ENCODE data around the gene TRMT2A.
A peak's percentile ranks its signal among the peaks of the same experiment; 100 is the strongest.

The TRMT2A gene

DNA sequence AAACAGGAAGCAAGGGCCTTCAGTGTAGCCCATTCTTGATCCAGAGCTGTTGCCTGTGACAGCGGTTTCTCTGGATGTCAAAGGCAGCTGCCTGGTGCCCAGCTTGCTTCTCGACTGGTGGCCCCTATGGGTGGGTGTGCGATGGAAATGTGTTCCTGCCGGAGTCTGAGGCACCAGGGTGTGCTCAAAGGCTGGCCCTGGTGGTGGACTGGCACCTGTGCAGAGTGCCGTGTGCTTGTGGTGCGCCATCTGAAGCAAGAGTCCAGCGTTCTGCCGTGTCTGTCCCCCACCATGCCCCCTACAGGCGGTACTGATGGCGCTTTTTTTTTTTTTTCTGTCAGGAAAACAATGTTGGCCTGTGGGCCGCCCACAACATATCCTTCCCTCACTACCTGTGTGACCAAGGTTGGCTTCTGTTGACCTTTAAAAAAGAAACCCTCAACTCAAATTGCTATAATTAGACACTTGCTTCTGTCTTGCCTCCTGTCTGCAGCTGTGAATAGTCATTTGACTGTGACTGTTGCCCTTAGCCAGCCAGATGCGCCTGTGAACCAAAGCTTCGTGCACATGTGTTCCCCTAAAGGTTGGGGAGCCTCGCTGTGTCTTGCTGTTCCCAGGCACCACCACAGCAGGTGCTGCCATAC is 5.9 kb downstream of the TRMT2A start (continued):
- TF ChIP-seq ZNF426 (tag by site-specific recombination; IDR thresholded peaks at IDR 0.05) (no peak), ZNF16 (tag by site-specific recombination; IDR thresholded peaks at IDR 0.05; ENCODE audit: low read depth) (no peak), ZNF624 (tag by site-specific recombination; IDR thresholded peaks at IDR 0.05) (no peak), ZNF10 (tag by site-specific recombination; IDR thresholded peaks at IDR 0.05) (no peak), ZNF157 (tag by site-specific recombination; IDR thresholded peaks at IDR 0.05) (no peak), PRDM4 (tag by site-specific recombination; IDR thresholded peaks at IDR 0.05) (peak; percentile 59; the same call in 1 of the 2 replicates), ZNF404 (tag by site-specific recombination; IDR thresholded peaks at IDR 0.05) (no peak), ZNF48 (tag by site-specific recombination; IDR thresholded peaks at IDR 0.05) (no peak), ZNF211 (tag by site-specific recombination; IDR thresholded peaks at IDR 0.05; ENCODE audit: low read depth) (no peak), ZSCAN5A (tag by site-specific recombination; IDR thresholded peaks at IDR 0.05) (no peak), ZNF121 (tag by site-specific recombination; IDR thresholded peaks at IDR 0.05) (no peak), ZNF747 (tag by site-specific recombination; IDR thresholded peaks at IDR 0.05) (no peak), ZNF654 (tag by site-specific recombination; IDR thresholded peaks at IDR 0.05; ENCODE audit: low read depth) (no peak), KLF8 (tag by site-specific recombination; IDR thresholded peaks at IDR 0.05) (peak; percentile 21; the same call in 1 of the 2 replicates), ZNF416 (tag by site-specific recombination; IDR thresholded peaks at IDR 0.05) (no peak), ZBTB26 (tag by site-specific recombination; optimal IDR thresholded peaks at IDR 0.05) (no peak), ZNF19 (tag by site-specific recombination; IDR thresholded peaks at IDR 0.05; ENCODE audit: low read depth) (no peak), ZNF155 (tag by site-specific recombination; IDR thresholded peaks at IDR 0.05) (no peak), ZNF600 (tag by site-specific recombination; IDR thresholded peaks at IDR 0.05) (peak; percentile 93), ZNF202 (tag by site-specific recombination; IDR thresholded peaks at IDR 0.05; ENCODE audit: borderline replicate concordance) (no peak), ZNF311 (tag by site-specific recombination; IDR thresholded peaks at IDR 0.05; ENCODE audit: borderline replicate concordance) (no peak), ZNF530 (tag by site-specific recombination; IDR thresholded peaks at IDR 0.05; ENCODE audit: low read depth) (no peak), ZNF660 (tag by site-specific recombination; IDR thresholded peaks at IDR 0.05) (no peak), ZXDB (tag by site-specific recombination; IDR thresholded peaks at IDR 0.05) (peak; percentile 31; the same call in 1 of the 2 replicates), ZNF521 (tag by site-specific recombination; IDR thresholded peaks at IDR 0.05) (no peak), ZNF223 (tag by site-specific recombination; IDR thresholded peaks at IDR 0.05) (no peak), ZNF561 (tag by site-specific recombination; IDR thresholded peaks at IDR 0.05; ENCODE audit: borderline replicate concordance) (no peak), ZNF558 (tag by site-specific recombination; IDR thresholded peaks at IDR 0.05) (no peak), ZNF701 (tag by site-specific recombination; IDR thresholded peaks at IDR 0.05) (no peak)
- TF ChIP-seq, protein P1, sequence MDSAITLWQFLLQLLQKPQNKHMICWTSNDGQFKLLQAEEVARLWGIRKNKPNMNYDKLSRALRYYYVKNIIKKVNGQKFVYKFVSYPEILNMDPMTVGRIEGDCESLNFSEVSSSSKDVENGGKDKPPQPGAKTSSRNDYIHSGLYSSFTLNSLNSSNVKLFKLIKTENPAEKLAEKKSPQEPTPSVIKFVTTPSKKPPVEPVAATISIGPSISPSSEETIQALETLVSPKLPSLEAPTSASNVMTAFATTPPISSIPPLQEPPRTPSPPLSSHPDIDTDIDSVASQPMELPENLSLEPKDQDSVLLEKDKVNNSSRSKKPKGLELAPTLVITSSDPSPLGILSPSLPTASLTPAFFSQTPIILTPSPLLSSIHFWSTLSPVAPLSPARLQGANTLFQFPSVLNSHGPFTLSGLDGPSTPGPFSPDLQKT (IDR thresholded peaks at IDR 0.05; ENCODE audit: borderline replicate concordance, low read depth, low read length): no peak
- TF ChIP-seq, protein P2, sequence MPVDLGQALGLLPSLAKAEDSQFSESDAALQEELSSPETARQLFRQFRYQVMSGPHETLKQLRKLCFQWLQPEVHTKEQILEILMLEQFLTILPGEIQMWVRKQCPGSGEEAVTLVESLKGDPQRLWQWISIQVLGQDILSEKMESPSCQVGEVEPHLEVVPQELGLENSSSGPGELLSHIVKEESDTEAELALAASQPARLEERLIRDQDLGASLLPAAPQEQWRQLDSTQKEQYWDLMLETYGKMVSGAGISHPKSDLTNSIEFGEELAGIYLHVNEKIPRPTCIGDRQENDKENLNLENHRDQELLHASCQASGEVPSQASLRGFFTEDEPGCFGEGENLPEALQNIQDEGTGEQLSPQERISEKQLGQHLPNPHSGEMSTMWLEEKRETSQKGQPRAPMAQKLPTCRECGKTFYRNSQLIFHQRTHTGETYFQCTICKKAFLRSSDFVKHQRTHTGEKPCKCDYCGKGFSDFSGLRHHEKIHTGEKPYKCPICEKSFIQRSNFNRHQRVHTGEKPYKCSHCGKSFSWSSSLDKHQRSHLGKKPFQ (tag by site-specific recombination; IDR thresholded peaks at IDR 0.05): no peak
- TF ChIP-seq, protein P3, sequence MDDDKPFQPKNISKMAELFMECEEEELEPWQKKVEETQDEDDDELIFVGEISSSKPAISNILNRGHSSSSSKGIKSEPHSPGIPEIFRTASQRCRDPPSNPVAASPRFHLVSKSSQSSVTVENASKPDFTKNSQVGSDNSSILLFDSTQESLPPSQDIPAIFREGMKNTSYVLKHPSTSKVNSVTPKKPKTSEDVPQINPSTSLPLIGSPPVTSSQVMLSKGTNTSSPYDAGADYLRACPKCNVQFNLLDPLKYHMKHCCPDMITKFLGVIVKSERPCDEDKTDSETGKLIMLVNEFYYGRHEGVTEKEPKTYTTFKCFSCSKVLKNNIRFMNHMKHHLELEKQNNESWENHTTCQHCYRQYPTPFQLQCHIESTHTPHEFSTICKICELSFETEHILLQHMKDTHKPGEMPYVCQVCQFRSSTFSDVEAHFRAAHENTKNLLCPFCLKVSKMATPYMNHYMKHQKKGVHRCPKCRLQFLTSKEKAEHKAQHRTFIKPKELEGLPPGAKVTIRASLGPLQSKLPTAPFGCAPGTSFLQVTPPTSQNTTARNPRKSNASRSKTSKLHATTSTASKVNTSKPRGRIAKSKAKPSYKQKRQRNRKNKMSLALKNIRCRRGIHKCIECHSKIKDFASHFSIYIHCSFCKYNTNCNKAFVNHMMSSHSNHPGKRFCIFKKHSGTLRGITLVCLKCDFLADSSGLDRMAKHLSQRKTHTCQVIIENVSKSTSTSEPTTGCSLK (tag by site-specific recombination; IDR thresholded peaks at IDR 0.05): no peak

Measured in HEK293 (cell line).